ENCODE results near the gene RPGRIP1L. TPM values are rescaled to one million over a fixed set of nuclear protein-coding genes. Genes with fewer than 3 reads are reported as not detected.
"Not testable (repeated sequence)": the region's sequence is repeated elsewhere in the genome, so short reads cannot be mapped to it uniquely, and the experiment has no call there.

RPGRIP1L gene
- total RNA-seq, 1 experiment from 2014 or later = 9.8 TPM

DNA sequence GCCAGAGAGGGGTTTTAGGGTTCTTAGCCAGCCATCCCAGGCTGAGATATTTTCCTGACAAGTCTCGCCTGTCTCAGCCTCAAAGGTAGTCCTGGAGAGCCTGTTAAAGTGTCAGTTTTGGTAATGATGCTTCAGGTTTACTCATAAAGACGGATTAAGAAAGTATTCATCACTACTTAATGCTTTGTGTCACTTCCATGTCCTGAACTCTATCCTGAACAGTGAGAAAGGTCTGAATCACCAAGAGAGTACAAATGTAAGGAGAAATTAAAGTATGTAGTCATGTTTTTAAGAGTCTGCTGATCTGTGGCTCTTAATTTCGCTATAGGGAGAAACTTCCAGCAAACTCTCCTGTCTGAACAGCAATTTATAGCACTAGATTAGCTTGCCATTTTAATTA, 14.0 kb downstream of the RPGRIP1L start:
- ChIA-PET CTCF (no interaction called here), POLR2A (no interaction called here)
- no peaks in the 10 kb centered on the region for H3K27me3 Mint-ChIP-seq (ENCODE audit: low read depth)
- H3K9me3 Mint-ChIP-seq = peaks cover 8% of the 10 kb centered on the region
- peaks cover 11% of the 10 kb centered on the region for H3K36me3 Mint-ChIP-seq
- no peak overlapping the region for H3K4me3 Mint-ChIP-seq
- no peak for ATAC-seq
- no peak for TF ChIP-seq NFYB (CRISPR knock-in tag; conservative IDR thresholded peaks at IDR 0.05; ENCODE audit: low read depth)
- TF ChIP-seq ZNF423 (CRISPR knock-in tag; IDR thresholded peaks at IDR 0.05) = no peak
- TF ChIP-seq SMAD4 (CRISPR knock-in tag; IDR thresholded peaks at IDR 0.05) = no peak
- H3K27ac Mint-ChIP-seq = no peak overlapping the region
- H3K4me1 Mint-ChIP-seq = no peaks in the 10 kb centered on the region
- no peak for DNase-seq (ENCODE audit: low spot score)

DNA sequence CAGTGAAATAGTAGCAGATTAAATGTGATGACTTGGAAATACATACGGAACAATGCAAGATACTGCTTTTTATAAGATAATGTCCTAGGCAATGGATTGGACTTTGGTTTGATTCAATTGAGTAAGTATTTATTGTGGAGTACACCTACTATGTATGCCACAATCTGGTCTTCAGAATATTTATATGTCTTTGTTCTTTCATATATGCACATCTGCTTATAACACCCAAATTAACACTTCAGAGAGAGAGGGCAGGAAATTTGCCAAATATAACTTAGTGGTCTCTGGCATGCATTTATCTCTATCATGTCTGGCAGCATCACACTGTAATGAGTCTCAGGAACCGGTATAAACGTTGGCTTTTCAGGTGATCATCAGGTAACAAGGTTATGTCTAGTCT, 16.9 kb downstream of the RPGRIP1L start:
- 0 out of 2 replicates have a peak, but pooled peaks cover under 1% of the 10 kb centered on the region for H3K4me1 Mint-ChIP-seq
- POLR2A ChIA-PET = no interaction called here
- ATAC-seq (no peak), DNase-seq (ENCODE audit: low spot score) (no peak)
- TF ChIP-seq, protein P1, sequence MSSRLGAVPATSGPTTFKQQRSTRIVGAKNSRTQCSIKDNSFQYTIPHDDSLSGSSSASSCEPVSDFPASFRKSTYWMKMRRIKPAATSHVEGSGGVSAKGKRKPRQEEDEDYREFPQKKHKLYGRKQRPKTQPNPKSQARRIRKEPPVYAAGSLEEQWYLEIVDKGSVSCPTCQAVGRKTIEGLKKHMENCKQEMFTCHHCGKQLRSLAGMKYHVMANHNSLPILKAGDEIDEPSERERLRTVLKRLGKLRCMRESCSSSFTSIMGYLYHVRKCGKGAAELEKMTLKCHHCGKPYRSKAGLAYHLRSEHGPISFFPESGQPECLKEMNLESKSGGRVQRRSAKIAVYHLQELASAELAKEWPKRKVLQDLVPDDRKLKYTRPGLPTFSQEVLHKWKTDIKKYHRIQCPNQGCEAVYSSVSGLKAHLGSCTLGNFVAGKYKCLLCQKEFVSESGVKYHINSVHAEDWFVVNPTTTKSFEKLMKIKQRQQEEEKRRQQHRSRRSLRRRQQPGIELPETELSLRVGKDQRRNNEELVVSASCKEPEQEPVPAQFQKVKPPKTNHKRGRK (CRISPR knock-in tag; IDR thresholded peaks at IDR 0.05; ENCODE audit: borderline replicate concordance) = no peak
- TF ChIP-seq, protein P2, sequence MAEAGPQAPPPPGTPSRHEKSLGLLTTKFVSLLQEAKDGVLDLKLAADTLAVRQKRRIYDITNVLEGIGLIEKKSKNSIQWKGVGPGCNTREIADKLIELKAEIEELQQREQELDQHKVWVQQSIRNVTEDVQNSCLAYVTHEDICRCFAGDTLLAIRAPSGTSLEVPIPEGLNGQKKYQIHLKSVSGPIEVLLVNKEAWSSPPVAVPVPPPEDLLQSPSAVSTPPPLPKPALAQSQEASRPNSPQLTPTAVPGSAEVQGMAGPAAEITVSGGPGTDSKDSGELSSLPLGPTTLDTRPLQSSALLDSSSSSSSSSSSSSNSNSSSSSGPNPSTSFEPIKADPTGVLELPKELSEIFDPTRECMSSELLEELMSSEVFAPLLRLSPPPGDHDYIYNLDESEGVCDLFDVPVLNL (CRISPR knock-in tag; IDR thresholded peaks at IDR 0.05; ENCODE audit: borderline replicate concordance, low read depth) = no peak
- TF ChIP-seq GTF2I (CRISPR knock-in tag; conservative IDR thresholded peaks at IDR 0.05) = no peak
- peaks cover 18% of the 10 kb centered on the region for H3K36me3 Mint-ChIP-seq
- H3K27me3 Mint-ChIP-seq (ENCODE audit: low read depth) = no peaks in the 10 kb centered on the region
- H3K27ac Mint-ChIP-seq = no peak overlapping the region
- CTCF ChIA-PET = no interaction called here
- peaks cover 8% of the 10 kb centered on the region for H3K9me3 Mint-ChIP-seq
- H3K4me3 Mint-ChIP-seq = no peak overlapping the region

DNA sequence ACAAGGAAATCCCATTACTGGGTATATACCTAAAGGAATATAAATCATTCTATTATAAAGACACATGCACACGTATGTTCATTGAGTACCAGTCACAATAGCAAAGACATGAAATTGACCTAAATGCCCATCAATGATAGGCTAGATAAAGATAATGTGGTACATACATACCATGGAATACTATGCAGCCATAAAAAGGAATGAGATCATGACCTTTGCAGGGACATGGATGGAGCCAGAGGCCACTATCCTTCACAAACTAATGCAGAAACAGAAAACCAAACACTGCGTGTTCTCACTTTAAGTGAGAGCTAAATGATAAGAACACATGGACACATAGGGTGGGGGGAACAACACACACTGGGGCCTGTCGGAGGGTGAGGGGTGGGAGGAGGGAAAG, 18.3 kb downstream of the RPGRIP1L start:
- H3K9me3 Mint-ChIP-seq; H3K27ac Mint-ChIP-seq; H3K27me3 Mint-ChIP-seq (ENCODE audit: low read depth); DNase-seq (ENCODE audit: low spot score); CTCF ChIA-PET; H3K4me1 Mint-ChIP-seq; H3K4me3 Mint-ChIP-seq; POLR2A ChIA-PET; ATAC-seq: not testable (repeated sequence)
- peaks cover 18% of the 10 kb centered on the region for H3K36me3 Mint-ChIP-seq

DNA sequence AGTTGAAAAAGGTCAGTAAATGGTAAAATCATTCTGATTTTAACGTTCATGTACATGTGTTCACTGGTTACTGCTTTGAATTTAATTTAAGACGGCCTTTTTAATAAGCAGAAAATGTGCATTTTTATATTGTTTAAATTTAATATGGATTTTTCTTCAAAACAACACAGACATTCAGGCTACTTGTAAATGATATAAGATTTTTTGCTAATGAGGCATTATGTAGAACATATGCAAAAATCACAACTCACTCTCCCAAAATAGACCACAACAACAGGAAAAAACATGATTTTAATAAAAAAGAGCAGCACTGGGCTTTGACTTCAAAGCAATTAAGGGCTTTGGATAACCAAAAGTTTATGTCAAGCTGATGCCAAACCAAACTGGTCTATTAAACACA, 22.3 kb downstream of the RPGRIP1L start:
- no peak overlapping the region for H3K27ac Mint-ChIP-seq
- ChIA-PET POLR2A (no interaction called here), CTCF (no interaction called here)
- peaks cover 18% of the 10 kb centered on the region for H3K36me3 Mint-ChIP-seq
- no peak overlapping the region for H3K4me3 Mint-ChIP-seq
- TF ChIP-seq, protein P3, sequence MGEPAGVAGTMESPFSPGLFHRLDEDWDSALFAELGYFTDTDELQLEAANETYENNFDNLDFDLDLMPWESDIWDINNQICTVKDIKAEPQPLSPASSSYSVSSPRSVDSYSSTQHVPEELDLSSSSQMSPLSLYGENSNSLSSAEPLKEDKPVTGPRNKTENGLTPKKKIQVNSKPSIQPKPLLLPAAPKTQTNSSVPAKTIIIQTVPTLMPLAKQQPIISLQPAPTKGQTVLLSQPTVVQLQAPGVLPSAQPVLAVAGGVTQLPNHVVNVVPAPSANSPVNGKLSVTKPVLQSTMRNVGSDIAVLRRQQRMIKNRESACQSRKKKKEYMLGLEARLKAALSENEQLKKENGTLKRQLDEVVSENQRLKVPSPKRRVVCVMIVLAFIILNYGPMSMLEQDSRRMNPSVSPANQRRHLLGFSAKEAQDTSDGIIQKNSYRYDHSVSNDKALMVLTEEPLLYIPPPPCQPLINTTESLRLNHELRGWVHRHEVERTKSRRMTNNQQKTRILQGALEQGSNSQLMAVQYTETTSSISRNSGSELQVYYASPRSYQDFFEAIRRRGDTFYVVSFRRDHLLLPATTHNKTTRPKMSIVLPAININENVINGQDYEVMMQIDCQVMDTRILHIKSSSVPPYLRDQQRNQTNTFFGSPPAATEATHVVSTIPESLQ (CRISPR knock-in tag; IDR thresholded peaks at IDR 0.05) = no peak
- TF ChIP-seq, protein P4, sequence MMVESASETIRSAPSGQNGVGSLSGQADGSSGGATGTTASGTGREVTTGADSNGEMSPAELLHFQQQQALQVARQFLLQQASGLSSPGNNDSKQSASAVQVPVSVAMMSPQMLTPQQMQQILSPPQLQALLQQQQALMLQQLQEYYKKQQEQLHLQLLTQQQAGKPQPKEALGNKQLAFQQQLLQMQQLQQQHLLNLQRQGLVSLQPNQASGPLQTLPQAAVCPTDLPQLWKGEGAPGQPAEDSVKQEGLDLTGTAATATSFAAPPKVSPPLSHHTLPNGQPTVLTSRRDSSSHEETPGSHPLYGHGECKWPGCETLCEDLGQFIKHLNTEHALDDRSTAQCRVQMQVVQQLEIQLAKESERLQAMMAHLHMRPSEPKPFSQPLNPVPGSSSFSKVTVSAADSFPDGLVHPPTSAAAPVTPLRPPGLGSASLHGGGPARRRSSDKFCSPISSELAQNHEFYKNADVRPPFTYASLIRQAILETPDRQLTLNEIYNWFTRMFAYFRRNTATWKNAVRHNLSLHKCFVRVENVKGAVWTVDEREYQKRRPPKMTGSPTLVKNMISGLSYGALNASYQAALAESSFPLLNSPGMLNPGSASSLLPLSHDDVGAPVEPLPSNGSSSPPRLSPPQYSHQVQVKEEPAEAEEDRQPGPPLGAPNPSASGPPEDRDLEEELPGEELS (CRISPR knock-in tag; IDR thresholded peaks at IDR 0.05) = no peak
- TF ChIP-seq, protein P5, sequence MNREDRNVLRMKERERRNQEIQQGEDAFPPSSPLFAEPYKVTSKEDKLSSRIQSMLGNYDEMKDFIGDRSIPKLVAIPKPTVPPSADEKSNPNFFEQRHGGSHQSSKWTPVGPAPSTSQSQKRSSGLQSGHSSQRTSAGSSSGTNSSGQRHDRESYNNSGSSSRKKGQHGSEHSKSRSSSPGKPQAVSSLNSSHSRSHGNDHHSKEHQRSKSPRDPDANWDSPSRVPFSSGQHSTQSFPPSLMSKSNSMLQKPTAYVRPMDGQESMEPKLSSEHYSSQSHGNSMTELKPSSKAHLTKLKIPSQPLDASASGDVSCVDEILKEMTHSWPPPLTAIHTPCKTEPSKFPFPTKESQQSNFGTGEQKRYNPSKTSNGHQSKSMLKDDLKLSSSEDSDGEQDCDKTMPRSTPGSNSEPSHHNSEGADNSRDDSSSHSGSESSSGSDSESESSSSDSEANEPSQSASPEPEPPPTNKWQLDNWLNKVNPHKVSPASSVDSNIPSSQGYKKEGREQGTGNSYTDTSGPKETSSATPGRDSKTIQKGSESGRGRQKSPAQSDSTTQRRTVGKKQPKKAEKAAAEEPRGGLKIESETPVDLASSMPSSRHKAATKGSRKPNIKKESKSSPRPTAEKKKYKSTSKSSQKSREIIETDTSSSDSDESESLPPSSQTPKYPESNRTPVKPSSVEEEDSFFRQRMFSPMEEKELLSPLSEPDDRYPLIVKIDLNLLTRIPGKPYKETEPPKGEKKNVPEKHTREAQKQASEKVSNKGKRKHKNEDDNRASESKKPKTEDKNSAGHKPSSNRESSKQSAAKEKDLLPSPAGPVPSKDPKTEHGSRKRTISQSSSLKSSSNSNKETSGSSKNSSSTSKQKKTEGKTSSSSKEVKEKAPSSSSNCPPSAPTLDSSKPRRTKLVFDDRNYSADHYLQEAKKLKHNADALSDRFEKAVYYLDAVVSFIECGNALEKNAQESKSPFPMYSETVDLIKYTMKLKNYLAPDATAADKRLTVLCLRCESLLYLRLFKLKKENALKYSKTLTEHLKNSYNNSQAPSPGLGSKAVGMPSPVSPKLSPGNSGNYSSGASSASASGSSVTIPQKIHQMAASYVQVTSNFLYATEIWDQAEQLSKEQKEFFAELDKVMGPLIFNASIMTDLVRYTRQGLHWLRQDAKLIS (CRISPR knock-in tag; IDR thresholded peaks at IDR 0.05; ENCODE audit: borderline replicate concordance) = no peak
- no peak for TF ChIP-seq JAZF1 (CRISPR knock-in tag; IDR thresholded peaks at IDR 0.05)
- no peak for DNase-seq (ENCODE audit: low spot score)
- no peak for ATAC-seq
- H3K4me1 Mint-ChIP-seq = peaks cover 10% of the 10 kb centered on the region
- H3K27me3 Mint-ChIP-seq (ENCODE audit: low read depth) = no peaks in the 10 kb centered on the region
- peaks cover 8% of the 10 kb centered on the region for H3K9me3 Mint-ChIP-seq

Measured in WTC11 (cell line).